K562 (cell line): ENCODE measurements around the gene USH2A. TPM values are rescaled to one million over a fixed set of nuclear protein-coding genes. Genes with fewer than 3 reads are reported as not detected.

Experiments
- ATAC-seq: fragments of 200-7000 bp; cut with Tn5 transposase; 3 replicates; pipeline ENCODE4 v1.9.1; 2020; ENCODE audit warnings: moderate library complexity
- BruUV-seq: library from RNA; stranded (reverse); fragments of 400-500 nt; replicated peaks from 2 replicates; lab custom pipeline; 2021; lab: Mats Ljungman, UMichigan
- CTCF ChIA-PET: fragments of 300-600 bp; formaldehyde crosslinking; extraction: SDS; loops from one replicate; lab custom pipeline; 2021; ENCODE audit warnings: low intra/inter-chr PET ratio; lab: Yijun Ruan, JAX
- POLR2A ChIA-PET: fragments of 300-600, 350-650 bp; sonication (Branson Sonifier 250); formaldehyde crosslinking; extraction: SDS; loops from one replicate; lab custom pipeline; 2021; ENCODE audit warnings: antibody characterized with exemption, inconsistent platforms; lab: Yijun Ruan, JAX
- DNase-seq, 4 experiments: peaks; one replicate each; pipeline versions ENCODE4 v3.0.0 to v3.0.0-alpha.2; 2011 to 2018; ENCODE audit warnings: low spot score in 3 of 4, mixed read lengths in 3 of 4; ENCODE audit errors: extremely low read depth in 1 of 4
- FAIRE-seq: peaks from 2 replicates; lab custom pipeline; 2011; peaks lifted over from hg19 to GRCh38; lab: Jason Lieb, UNC
- H2AFZ ChIP-seq: 2 replicates; pipeline ENCODE4 v1.6.0; 2011; ENCODE audit warnings: low read depth, low read length, control low read depth, inconsistent platforms
- H3K27ac ChIP-seq: fragments of 200-600 bp; 3 replicates; pipeline ENCODE4 v1.8.0; 2011; ENCODE audit warnings: low read depth, mild to moderate bottlenecking, control low read depth, inconsistent platforms, low read length, moderate library complexity, mixed read lengths; ENCODE audit errors: extremely low read depth
- H3K27me3 ChIP-seq, 2 experiments: fragments of 300-600 bp in 1 of 2; 2 replicates in 1 of 2; 3 replicates in 1 of 2; pipeline versions ENCODE4 v1.6.0 to v1.8.0; 2011; ENCODE audit warnings: inconsistent platforms in 2 of 2, low read length in 2 of 2, mild to moderate bottlenecking in 1 of 2, mixed read lengths in 1 of 2, moderate library complexity in 1 of 2; ENCODE audit not compliant: control insufficient read depth in 2 of 2, insufficient read depth in 2 of 2
- H3K36me3 ChIP-seq: fragments of 300-600 bp; 3 replicates; pipeline ENCODE4 v1.8.0; 2011; ENCODE audit warnings: mild to moderate bottlenecking, low read length, inconsistent platforms; ENCODE audit not compliant: control insufficient read depth, insufficient read depth
- H3K4me1 ChIP-seq, 2 experiments: fragments of 200-600 bp in 1 of 2; replicated peaks in 1 of 2; 2 replicates in 1 of 2; 3 replicates in 1 of 2; pipeline versions ENCODE4 v1.5.1 to v1.8.0; 2011; ENCODE audit warnings: inconsistent platforms in 2 of 2, low read length in 2 of 2, mild to moderate bottlenecking in 1 of 2, mixed read lengths in 1 of 2, moderate library complexity in 1 of 2; ENCODE audit not compliant: control insufficient read depth in 2 of 2, insufficient read depth in 2 of 2
- H3K4me2 ChIP-seq: 2 replicates; pipeline ENCODE4 v1.6.1; 2011; ENCODE audit warnings: low read length, control low read depth, inconsistent platforms, mixed read lengths; ENCODE audit not compliant: insufficient read depth
- H3K4me3 ChIP-seq: fragments of 200-600 bp; sonication (generic), shearing (Covaris generic); 2 replicates; pipeline ENCODE4 v1.5.1; 2016; ENCODE audit warnings: control low read depth, inconsistent platforms
- H3K79me2 ChIP-seq: fragments of 200-600 bp; 3 replicates; pipeline ENCODE4 v1.8.0; 2011; ENCODE audit warnings: low read length, inconsistent platforms; ENCODE audit not compliant: control insufficient read depth, insufficient read depth
- H3K9ac ChIP-seq, 2 experiments: 2 replicates each; pipeline versions ENCODE4 v1.6.0 to v1.6.1; 2011; ENCODE audit warnings: low read depth in 2 of 2, low read length in 2 of 2, control low read depth in 1 of 2, inconsistent platforms in 1 of 2, mild to moderate bottlenecking in 1 of 2, mixed read lengths in 1 of 2; ENCODE audit not compliant: insufficient read depth in 1 of 2
- H3K9me1 ChIP-seq: one replicate; pipeline ENCODE4 v1.6.0; 2011; ENCODE audit warnings: inconsistent platforms, mild to moderate bottlenecking, low read length, moderate library complexity; ENCODE audit not compliant: control insufficient read depth, insufficient read depth
- H3K9me3 ChIP-seq: replicated peaks from 2 replicates; pipeline ENCODE4 v1.5.1; 2011; ENCODE audit warnings: low read depth, low read length, inconsistent platforms; ENCODE audit not compliant: control insufficient read depth, insufficient read depth
- H4K20me1 ChIP-seq: replicated peaks from 2 replicates; pipeline ENCODE4 v1.6.1; 2011; ENCODE audit warnings: low read length, inconsistent platforms, mixed read lengths; ENCODE audit not compliant: control insufficient read depth, insufficient read depth
- CBFA2T3 ChIP-seq: fragments of 450-650 bp; IDR thresholded peaks from 2 replicates; pipeline ENCODE4 v1.6.1; 2017
- CHD4 ChIP-seq: fragments of 200-600 bp; sonication (generic); IDR thresholded peaks from 3 replicates; pipeline ENCODE4 v1.6.1; 2012; ENCODE audit warnings: low read depth, mild to moderate bottlenecking, mixed read lengths, low read length, inconsistent platforms; ENCODE audit not compliant: insufficient read depth, insufficient replicate concordance, poor library complexity, severe bottlenecking
- HDAC3 ChIP-seq: fragments of 450-650 bp; IDR thresholded peaks from 2 replicates; pipeline ENCODE4 v1.6.1; 2018; ENCODE audit warnings: borderline replicate concordance, mild to moderate bottlenecking, moderate library complexity; ENCODE audit not compliant: partially characterized antibody
- IFI16 ChIP-seq: fragments of 250-450 bp; sonication (Bioruptor Pico); IDR thresholded peaks from 2 replicates; pipeline ENCODE4 v2.1.2; 2022; ENCODE audit warnings: mild to moderate bottlenecking, inconsistent platforms
- MCM2 ChIP-seq: fragments of 450-650 bp; IDR thresholded peaks from 2 replicates; pipeline ENCODE4 v1.6.1; 2017; ENCODE audit warnings: low read depth, mild to moderate bottlenecking
- SMARCA5 ChIP-seq: fragments of 450-650 bp; IDR thresholded peaks from 2 replicates; pipeline ENCODE4 v1.6.1; 2016
- SMARCB1 ChIP-seq: IDR thresholded peaks from 2 replicates; pipeline ENCODE4 v1.6.1; 2011; ENCODE audit warnings: improper control_type of control experiment, low read depth; ENCODE audit not compliant: insufficient read length
- ZNF165 ChIP-seq: fragments of 250-450 bp; sonication (Bioruptor Pico); IDR thresholded peaks from 2 replicates; pipeline ENCODE4 v1.4.0; 2020; ENCODE audit warnings: borderline replicate concordance
- WGBS: fragments of 100-300 bp; shearing (Covaris generic); methylation state at CpG from one replicate; pipeline ENCODE4 v1.1.6; 2016; ENCODE audit warnings: low coverage, mixed read lengths; ENCODE audit not compliant: insufficient coverage; ENCODE audit errors: missing lambda C conversion rate; 5-methylcytosine and 5-hydroxymethylcytosine counted together
- in situ Hi-C: fragments of 300-500 bp; cut with MboI; formaldehyde crosslinking; loops from 4 replicates; pipeline ENCODE4 v1.15.0; 2018; ENCODE audit warnings: inconsistent platforms, mixed read lengths
- intact Hi-C: fragments of 100-400 bp; cut with micrococcal nuclease; formaldehyde crosslinking; loops from 2 replicates; pipeline ENCODE4 v1.14.2; 2022
- polyA plus RNA-seq, 8 experiments: library from polyadenylated mRNA; depleted of rRNA in 4 of 8; stranded (reverse) in 5 of 8; unstranded in 3 of 8; fragments of >200 nt; fragmentation: Nextera tagmentation in 2 of 8; fragmentation: Illumina TruSeq in 1 of 8; extraction: Ambion mirVana in 2 of 8; extraction: Trizol in 1 of 8; gene quantifications; 2 replicates each; pipeline versions ENCODE4 v1.2.1 to v1.2.3, GENCODE V29; 2011 to 2014; ENCODE audit warnings: inconsistent platforms in 1 of 8, missing spikeins in 1 of 8
- total RNA-seq, 7 experiments: library from RNA; depleted of rRNA in 6 of 7; stranded (reverse); fragments of >200 nt in 6 of 7; fragmentation: Illumina TruSeq in 2 of 7; extraction: Trizol in 2 of 7; gene quantifications; 2 replicates each; pipeline versions ENCODE4 v1.2.1 to v1.2.3, GENCODE V29; 2011 to 2021; ENCODE audit warnings: low replicate concordance in 1 of 7
- TF ChIP-seq, protein P1 (sequence below): fragments of 250-450 bp; sonication (Bioruptor Pico); IDR thresholded peaks from 2 replicates; pipeline ENCODE4 v1.4.0; 2020

USH2A gene
- total and polyA plus RNA-seq, 9 of the 15 experiments (the other 6 are each of a cell fraction or from before 2014, with no cell fraction given): under 0.01 TPM; not detected in 7

DNA sequence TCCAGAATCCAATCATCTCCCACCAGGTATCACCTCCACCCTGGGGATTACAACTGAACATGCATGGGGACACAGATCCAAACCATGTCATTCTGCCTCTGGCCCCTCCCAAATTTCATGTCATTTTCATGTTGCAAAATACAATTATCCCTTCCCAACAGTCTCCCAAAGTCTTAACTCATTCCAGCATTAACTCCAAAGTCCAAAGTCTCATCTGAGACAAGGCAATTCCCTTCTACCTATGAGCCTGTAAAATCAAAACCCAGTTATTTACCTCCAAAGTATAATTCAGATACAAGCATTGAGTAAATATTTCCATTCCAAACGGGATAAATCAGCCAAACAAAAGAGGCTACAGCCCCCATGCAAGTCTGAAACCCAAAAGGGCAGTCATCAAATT is 73.1 kb downstream of the USH2A start:
- no peak overlapping the region for H2AFZ ChIP-seq
- H3K36me3 ChIP-seq: no peaks in the 10 kb centered on the region
- H3K27ac ChIP-seq: no peak overlapping the region
- no TSS peak for BruUV-seq
- H4K20me1 ChIP-seq: no peaks in the 10 kb centered on the region
- H3K9me3 ChIP-seq: peaks cover 2% of the 10 kb centered on the region
- H3K79me2 ChIP-seq: no peaks in the 10 kb centered on the region
- no peak for TF ChIP-seq MCM2
- TF ChIP-seq SMARCA5: no peak
- no peak for TF ChIP-seq CBFA2T3
- no peak for TF ChIP-seq SMARCB1
- no peak for TF ChIP-seq CHD4
- TF ChIP-seq HDAC3: no peak
- TF ChIP-seq ZNF165 (CRISPR knock-in tag): no peak
- TF ChIP-seq, protein P1, sequence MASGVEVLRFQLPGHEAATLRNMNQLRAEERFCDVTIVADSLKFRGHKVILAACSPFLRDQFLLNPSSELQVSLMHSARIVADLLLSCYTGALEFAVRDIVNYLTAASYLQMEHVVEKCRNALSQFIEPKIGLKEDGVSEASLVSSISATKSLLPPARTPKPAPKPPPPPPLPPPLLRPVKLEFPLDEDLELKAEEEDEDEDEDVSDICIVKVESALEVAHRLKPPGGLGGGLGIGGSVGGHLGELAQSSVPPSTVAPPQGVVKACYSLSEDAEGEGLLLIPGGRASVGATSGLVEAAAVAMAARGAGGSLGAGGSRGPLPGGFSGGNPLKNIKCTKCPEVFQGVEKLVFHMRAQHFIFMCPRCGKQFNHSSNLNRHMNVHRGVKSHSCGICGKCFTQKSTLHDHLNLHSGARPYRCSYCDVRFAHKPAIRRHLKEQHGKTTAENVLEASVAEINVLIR (CRISPR knock-in tag): no peak
- no peak for TF ChIP-seq IFI16
- H3K9me1 ChIP-seq: no peaks in the 10 kb centered on the region
- no peaks in the 10 kb centered on the region for H3K27me3 ChIP-seq
- DNase-seq: no peak
- no peak for ATAC-seq
- no peak overlapping the region for H3K4me3 ChIP-seq
- in situ Hi-C loops (no loop called here), intact Hi-C loops (no loop called here)
- POLR2A ChIA-PET: no interaction called here
- CTCF ChIA-PET: no interaction called here
- FAIRE-seq: no peak
- H3K4me2 ChIP-seq: no peak overlapping the region
- no peak overlapping the region for H3K9ac ChIP-seq
- WGBS: 5% methylated on average over 1 of the region's 1 CpG
- no peaks in the 10 kb centered on the region for H3K4me1 ChIP-seq
